GDM1 (cell line): ENCODE data around the gene DHTKD1.
A peak's percentile ranks its signal among the peaks of the same experiment; 100 is the strongest.

Experiments
- DNase-seq: peaks from one replicate; lab custom pipeline; 2025; lab: John Stamatoyannopoulos, UW

DHTKD1 gene

DNA sequence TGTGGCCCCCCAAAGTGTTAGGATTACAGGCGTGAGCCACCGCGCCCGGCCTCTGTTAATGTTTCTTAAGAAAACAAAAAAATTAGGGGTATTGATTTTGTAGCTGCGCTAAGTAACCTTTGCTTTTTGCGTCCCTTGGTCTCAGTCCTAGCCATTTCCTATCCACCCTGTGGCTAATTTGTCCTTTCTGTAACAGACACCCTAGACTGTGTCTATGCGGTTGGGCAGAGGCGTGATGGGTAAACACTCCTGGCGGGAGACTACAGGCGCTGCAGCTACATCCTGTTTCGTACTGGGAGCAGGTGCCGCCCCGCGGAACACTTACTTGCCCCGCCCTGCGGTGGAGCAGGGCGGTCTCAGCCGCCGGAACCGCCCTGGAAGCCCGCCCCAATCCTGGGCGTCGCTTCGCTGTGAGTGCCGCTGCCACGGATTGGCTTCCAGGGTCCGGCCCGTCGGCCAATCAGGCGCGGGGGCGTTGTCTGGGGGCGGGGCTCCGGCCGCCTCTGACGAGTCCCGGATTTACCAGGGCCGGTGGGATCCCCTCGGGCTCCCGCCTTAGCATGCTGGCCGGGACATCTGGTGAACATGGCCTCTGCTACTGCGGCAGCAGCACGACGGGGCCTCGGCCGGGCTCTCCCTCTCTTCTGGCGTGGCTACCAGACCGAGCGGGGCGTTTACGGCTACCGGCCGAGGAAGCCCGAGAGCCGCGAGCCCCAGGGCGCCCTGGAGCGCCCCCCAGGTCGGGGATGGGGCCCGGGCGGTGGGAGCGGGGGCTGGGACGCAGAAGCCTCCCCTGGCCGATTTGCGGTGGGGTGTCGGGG lies at the start of gene DHTKD1:
DHTKD1 (plus strand) TSS at position 506 of the 821 bp plus-strand sequence; CDS start at position 586, 80 bp downstream.
- DNase-seq: peak; percentile 98

DNA sequence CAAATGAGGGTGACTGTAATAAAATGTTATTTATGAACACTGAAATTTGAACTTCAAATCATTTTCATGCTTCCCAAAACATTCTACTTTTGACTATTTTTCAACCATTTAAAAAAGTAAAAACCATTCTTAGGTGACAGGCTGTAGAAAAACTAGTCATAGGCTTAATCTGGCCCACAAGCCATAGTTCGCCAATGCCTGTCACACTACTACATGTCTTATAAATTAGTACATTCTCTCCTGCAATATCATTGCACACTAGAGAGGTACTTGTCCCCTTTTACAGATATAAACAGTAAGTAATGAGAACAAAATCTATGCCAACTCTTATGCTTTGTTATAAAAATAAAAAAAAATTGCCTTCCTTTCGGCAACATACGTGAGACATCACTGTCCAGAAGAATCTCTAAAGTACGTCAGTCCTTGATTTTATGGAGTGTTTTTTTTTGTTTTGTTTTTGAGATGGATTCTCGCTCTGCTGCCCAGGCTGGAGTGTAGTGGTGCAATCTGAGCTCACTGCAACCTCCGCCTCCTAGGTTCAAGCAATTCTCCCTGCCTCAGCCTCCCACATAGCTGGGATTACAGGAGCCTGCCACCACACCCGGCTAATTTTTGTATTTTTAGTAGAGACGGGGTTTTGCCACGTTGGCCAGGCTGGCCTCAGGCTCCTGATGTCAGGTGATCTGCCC lies 49.3 kb upstream of the DHTKD1 start:
- DNase-seq: no peak

- no peak for DNase-seq
Observed at GRCh38 chr10:12020574-12020973, 48.2 kb upstream of the DHTKD1 start.

GRCh38 chr10:12022580-12023257 lies 46.0 kb upstream of the DHTKD1 start:
- no peak for DNase-seq

DNA sequence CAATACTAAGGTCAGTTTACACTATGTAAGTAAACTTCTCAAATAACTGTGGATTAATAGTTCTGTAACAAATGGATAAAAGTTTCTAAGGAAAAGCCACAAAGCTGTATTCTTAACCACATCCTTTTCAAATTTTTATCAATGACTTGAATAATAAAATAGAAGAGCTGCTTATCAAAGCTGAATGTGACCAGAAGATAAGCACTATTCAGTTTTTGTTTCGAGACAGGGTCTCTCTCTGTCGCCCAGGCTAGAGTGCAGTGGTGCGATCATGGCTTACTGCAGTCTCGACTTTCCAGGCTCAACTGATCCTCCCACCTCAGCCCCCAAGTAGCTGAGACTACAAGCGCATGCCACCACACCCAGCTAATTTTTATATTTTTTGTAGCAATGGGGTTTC lies 43.2 kb upstream of the DHTKD1 start:
- no peak for DNase-seq

DNA sequence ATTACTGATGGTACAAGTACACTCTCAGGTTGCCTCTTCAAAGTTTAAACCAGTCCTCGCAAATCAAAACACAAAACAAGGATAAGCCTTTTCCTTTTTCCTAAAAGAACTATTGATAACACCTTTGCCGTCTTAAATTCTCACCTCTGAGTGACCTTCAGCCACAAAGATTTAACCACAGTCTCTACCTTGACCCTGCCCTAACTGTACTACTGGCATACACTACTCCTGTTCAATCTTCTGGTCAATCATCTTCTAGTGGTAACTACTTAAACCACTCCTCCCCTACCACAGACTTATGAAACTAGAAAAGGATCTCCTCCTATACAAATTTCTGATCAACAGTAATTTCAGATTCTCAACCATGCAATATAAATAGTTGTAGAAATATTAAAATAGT lies 41.2 kb upstream of the DHTKD1 start:
- DNase-seq: no peak

GRCh38 chr10:12031404-12031803 lies 37.4 kb upstream of the DHTKD1 start:
- no peak for DNase-seq

- DNase-seq: no peak
Observed at GRCh38 chr10:12036073-12036655, 32.6 kb upstream of the DHTKD1 start.

- DNase-seq: peak; percentile 24
Observed at GRCh38 chr10:12041766-12042408, 26.9 kb upstream of the DHTKD1 start.

DNA sequence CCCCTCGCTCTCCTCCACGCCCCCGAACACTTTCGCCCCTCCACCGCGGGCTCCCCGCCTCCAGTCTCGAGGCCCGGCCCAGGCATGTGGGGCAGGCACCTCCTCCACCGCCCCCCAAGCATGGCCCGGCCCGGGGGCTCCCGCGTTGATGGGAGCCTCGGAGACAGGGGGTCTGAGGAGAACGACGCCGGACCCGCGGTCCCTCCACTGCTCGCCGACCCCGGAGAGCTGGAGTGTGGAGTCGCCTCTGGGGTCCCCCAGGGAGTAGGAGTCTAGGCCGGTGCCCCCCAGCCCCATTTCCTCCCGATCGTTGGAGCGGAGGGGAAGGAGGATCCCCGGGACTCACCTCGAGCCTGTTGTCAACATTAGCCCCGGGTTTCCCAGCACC lies 26.4 kb upstream of the DHTKD1 start:
- no peak for DNase-seq

DNA sequence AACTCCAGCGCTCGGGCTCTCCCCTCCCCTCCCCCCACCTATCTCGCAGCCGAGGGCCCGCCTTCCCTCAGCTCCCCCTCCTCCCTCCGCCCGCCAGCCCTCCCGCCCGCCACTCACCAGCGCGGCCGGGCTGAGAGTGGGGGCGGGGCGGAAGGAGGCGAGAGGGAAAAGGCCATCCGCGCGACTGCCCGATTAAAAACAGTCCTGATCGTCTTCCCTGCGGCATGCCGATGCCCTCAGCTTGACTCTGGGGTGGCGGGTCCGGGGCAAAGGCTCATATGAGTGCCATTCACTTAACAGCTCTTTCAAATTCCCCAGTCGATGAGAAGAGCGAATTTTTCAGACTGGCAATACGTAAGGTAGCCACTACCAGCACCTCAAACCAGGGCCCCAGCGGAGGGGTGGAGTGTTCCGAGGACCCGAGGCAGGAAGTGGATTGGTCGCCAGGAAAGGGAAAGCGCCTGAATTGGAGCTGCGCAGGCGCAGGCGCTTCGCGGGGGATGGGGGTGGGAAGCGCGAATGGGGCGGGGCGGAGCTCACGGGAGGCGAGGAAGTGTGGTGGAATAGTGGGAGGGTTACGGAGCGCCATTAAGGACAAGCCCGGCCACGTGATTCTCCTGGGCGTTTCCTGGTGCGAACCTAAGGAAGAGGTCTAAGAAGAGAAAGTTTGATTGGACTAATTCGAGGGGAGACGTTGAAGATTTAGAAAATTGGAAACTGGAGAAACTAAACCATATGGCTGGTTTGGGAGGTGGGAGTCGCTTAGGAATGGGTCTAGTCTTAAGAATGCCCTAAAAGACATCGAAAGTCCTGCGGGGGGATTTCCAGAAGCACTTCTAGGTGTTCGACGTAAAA lies 25.7 kb upstream of the DHTKD1 start, which contains the start of gene UPF2:
UPF2 (minus strand) TSS at position 13 of the 855 bp plus-strand sequence. CDS start 7,386 bp downstream, outside the sequence.
- peak; percentile 98 for DNase-seq

- DNase-seq: no peak
Observed at GRCh38 chr10:12045596-12045995, 23.2 kb upstream of the DHTKD1 start.

- DNase-seq: no peak
Observed at GRCh38 chr10:12048547-12048946, 20.2 kb upstream of the DHTKD1 start.

GRCh38 chr10:12050528-12050927 lies 18.2 kb upstream of the DHTKD1 start:
- DNase-seq: no peak

DNA sequence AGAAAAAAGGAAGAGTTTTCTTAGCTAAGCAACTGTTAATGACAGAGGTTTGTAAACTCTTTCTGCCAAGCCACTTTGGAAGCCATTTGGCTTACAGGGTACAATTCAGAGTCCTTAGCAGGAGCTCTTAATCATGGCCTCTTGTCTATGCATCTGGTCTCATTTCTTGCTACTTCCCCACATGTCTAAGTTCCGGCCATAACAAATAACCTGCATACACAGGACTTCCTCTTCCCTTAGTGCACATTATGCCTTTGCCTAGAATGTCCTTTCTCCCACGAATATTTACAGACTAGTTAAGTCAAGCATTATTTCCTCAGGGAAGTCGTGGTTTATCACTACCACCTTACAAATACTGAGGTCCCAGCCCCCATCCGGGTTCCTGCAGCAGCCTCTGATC lies 17.5 kb upstream of the DHTKD1 start:
- DNase-seq: peak; percentile 72

DNA sequence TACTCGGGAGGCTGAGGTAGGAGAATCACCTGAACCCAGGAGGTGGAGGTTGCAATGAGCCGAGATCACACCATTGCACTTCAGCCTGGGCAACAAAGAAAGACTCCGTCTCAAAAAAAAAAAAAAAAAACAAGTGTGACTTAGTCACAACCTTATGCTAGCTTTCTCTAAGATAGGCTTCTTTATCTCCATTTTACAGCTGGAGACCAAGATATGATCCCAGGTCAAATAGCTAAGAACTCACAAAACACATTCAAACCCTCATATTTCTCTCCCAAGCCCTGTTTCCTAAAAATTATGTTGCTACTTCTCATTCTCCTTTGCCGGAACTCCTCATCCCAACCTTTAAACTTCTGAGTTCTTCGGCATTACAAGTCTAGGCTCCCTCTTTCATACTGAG lies 13.0 kb upstream of the DHTKD1 start:
- DNase-seq: no peak

- DNase-seq: no peak
Observed at GRCh38 chr10:12056748-12057147, 12.0 kb upstream of the DHTKD1 start.

GRCh38 chr10:12061124-12061523 lies 7.6 kb upstream of the DHTKD1 start:
- DNase-seq: no peak

GRCh38 chr10:12062754-12063482 lies 5.8 kb upstream of the DHTKD1 start:
- no peak for DNase-seq

DNA sequence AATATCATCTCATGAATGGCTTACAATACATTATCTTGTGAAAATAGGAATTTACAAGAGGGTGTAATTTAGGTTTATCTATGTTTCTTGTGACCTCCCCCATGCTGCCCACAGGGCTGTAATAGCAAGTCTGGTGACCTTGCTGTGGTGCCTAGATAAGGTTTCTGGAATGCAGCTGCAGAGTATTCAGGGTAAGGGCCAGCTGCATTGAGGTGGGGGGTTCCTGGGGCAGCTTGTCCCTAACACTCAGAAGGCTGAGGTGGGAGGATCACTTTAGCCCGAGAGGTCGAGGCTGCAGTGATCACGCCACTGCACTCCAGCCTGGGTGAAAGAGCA lies 5.3 kb upstream of the DHTKD1 start:
- DNase-seq: no peak
